Stomach (tissue), 9 donors: ENCODE data around the gene ARHGAP24. TPM values are rescaled to one million over a fixed set of nuclear protein-coding genes. Genes with fewer than 3 reads are reported as not detected.
A peak's percentile ranks its signal among the peaks of the same experiment; 100 is the strongest.

Experiments used
- DNase-seq, 2 donors: peaks; one replicate each; pipeline versions ENCODE4 v3.0.0 to v3.0.0-alpha.2; 2013 to 2019
- H3K27ac ChIP-seq, 5 donors: fragments of 200-600 bp in 4 of 5; sonication (generic) in 4 of 5; one replicate each; pipeline ENCODE4 v1.5.1; 2013 to 2019; ENCODE audit warnings: mild to moderate bottlenecking in 1 of 5, moderate library complexity in 1 of 5
- H3K27me3 ChIP-seq, 3 donors: fragments of 200-600 bp; sonication (generic); one replicate each; pipeline ENCODE4 v1.5.1; 2017 to 2019; ENCODE audit warnings: mixed run types in 1 of 3
- H3K36me3 ChIP-seq, 4 donors: fragments of 200-600 bp; sonication (generic); 1 replicate in 3 of 4; 2 replicates in 1 of 4; pipeline ENCODE4 v1.5.1; 2016 to 2019
- H3K4me1 ChIP-seq, 4 donors: fragments of 200-600 bp; sonication (generic); one replicate each; pipeline ENCODE4 v1.5.1; 2016 to 2019
- H3K4me3 ChIP-seq, 4 donors: fragments of 200-600 bp; sonication (generic) in 3 of 4; one replicate each; pipeline ENCODE4 v1.5.1; 2016 to 2019; ENCODE audit warnings: mild to moderate bottlenecking in 1 of 4
- H3K9me3 ChIP-seq, 4 donors: fragments of 200-600 bp; sonication (generic); one replicate each; pipeline ENCODE4 v1.5.1; 2016 to 2019
- EP300 ChIP-seq: sonication (generic); formaldehyde crosslinking; IDR thresholded peaks from one replicate; pipeline ENCODE4 v1.6.1; 2017; ENCODE audit warnings: antibody characterized with exemption
- POLR2A ChIP-seq, 4 donors: fragments of 450-650 bp; IDR thresholded peaks; one replicate each; pipeline ENCODE4 v1.6.1; 2016; ENCODE audit warnings: antibody characterized with exemption in 4 of 4, control low read depth in 2 of 4, mild to moderate bottlenecking in 1 of 4, moderate library complexity in 1 of 4
- POLR2AphosphoS5 ChIP-seq, 3 donors: sonication (generic); formaldehyde crosslinking; IDR thresholded peaks; one replicate each; pipeline ENCODE4 v1.6.1; 2016; ENCODE audit warnings: antibody characterized with exemption in 3 of 3
- WGBS, 5 donors: extraction: QIAGEN DNeasy Blood & Tissue Kit in 3 of 5; methylation state at CpG; one replicate each; pipeline versions ENCODE4 v1.1.5 to v1.1.7; 2013 to 2018; 5-methylcytosine and 5-hydroxymethylcytosine counted together
- intact Hi-C: fragments of 100-400 bp; cut with DNase I; formaldehyde crosslinking; loops from one replicate; pipeline ENCODE4 v1.15.1; 2023; ENCODE audit warnings: low total_unique reads
- polyA plus RNA-seq, 3 donors: library from polyadenylated mRNA; stranded (reverse); fragments of 200-250 nt; gene quantifications; one replicate each; pipeline ENCODE4 v1.2.3, GENCODE V29; 2013
- total RNA-seq, 5 donors: library from RNA; depleted of rRNA; stranded (reverse); fragments of >200 nt; gene quantifications; one replicate each; pipeline versions ENCODE4 v1.1.0 to v1.2.3, GENCODE V29; 2014 to 2016
- TF ChIP-seq, protein P1 (sequence below), 7 experiments: fragments of 450-650 bp in 4 of 7; fragments of 200-600 bp in 3 of 7; sonication (generic) in 3 of 7; IDR thresholded peaks; one replicate each; pipeline ENCODE4 v1.5.1; 2016 to 2019; ENCODE audit warnings: antibody characterized with exemption in 7 of 7, control low read depth in 2 of 7, mild to moderate bottlenecking in 1 of 7
- donor health status: healthy with polysubstance abuse.
- donor health status: Bipolar disorder and iron deficiency.
- donor health status: healthy.

The ARHGAP24 gene
- total and polyA plus RNA-seq, 8 donors, result 6.4 to 152 (median 33.5) TPM

DNA sequence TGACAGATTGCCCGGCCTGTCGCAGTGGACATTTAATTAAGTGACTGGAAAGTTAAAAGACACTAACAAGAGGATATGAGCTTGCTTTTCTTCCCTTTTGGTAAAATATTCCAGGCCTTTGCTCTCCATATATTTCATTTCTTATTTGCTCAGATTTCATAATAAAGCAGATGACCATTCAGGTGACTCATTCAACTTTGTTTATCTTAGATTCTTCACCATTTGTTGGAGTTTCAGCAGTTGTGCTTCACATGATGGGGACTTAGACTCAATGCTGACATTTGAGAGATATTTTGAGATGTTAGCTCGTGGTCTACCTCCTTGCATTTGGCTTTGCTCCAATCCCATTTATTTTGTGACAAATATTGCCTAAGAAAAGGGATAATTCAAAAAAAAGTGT lies 312.2 kb downstream of the ARHGAP24 start:
- H3K4me1 ChIP-seq, result peaks cover 0 to 46% (median 19%) of the 10 kb centered on the region in 4 donors
- H3K36me3 ChIP-seq, result no peaks in the 10 kb centered on the region
- no peak overlapping the region for H3K4me3 ChIP-seq
- no peak for DNase-seq
- TF ChIP-seq POLR2AphosphoS5 (IDR thresholded peaks at IDR 0.05), result peak in 1 of 3 donors; percentile 48
- TF ChIP-seq POLR2A (IDR thresholded peaks at IDR 0.05), result no peak
- H3K27ac ChIP-seq, result peak overlapping the region in 4 of 5 donors; percentile 2 to 36 (median 20)
- no peaks in the 10 kb centered on the region for H3K9me3 ChIP-seq
- WGBS, 5 donors, result 75 to 87% (median 82%) methylated on average over 3 of the region's 3 CpGs
- intact Hi-C loops, result no loop called here
- no peaks in the 10 kb centered on the region for H3K27me3 ChIP-seq

DNA sequence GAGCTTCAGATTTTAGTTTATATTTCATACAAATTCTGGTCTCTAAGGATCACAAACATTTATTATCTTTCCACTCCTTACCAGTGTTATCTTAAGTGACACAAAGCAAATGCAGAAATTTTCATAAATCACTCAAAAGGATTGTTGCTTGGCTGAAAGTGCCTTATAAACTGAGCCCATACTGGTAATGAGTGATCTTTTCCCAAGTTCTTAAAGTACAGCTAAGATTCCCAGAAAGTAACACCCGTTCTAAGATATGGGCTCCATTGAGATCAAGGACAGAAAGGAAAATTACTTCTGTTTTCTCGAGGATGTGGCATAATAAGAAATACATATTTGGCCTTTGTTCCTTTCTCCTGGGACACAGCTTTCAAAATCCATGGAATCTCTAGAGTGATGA lies 313.7 kb downstream of the ARHGAP24 start:
- Histone ChIP-seq H3K9me3 (no peaks in the 10 kb centered on the region), H3K4me1 (peaks cover 0 to 50% (median 23%) of the 10 kb centered on the region in 4 donors), H3K27me3 (no peaks in the 10 kb centered on the region), H3K36me3 (no peaks in the 10 kb centered on the region), H3K27ac (no peak overlapping the region), H3K4me3 (no peak overlapping the region)
- TF ChIP-seq EP300 (no peak), POLR2AphosphoS5 (IDR thresholded peaks at IDR 0.05) (no peak), POLR2A (IDR thresholded peaks at IDR 0.05) (no peak)
- TF ChIP-seq, protein P1, sequence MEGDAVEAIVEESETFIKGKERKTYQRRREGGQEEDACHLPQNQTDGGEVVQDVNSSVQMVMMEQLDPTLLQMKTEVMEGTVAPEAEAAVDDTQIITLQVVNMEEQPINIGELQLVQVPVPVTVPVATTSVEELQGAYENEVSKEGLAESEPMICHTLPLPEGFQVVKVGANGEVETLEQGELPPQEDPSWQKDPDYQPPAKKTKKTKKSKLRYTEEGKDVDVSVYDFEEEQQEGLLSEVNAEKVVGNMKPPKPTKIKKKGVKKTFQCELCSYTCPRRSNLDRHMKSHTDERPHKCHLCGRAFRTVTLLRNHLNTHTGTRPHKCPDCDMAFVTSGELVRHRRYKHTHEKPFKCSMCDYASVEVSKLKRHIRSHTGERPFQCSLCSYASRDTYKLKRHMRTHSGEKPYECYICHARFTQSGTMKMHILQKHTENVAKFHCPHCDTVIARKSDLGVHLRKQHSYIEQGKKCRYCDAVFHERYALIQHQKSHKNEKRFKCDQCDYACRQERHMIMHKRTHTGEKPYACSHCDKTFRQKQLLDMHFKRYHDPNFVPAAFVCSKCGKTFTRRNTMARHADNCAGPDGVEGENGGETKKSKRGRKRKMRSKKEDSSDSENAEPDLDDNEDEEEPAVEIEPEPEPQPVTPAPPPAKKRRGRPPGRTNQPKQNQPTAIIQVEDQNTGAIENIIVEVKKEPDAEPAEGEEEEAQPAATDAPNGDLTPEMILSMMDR (IDR thresholded peaks at IDR 0.05), result no peak
- intact Hi-C loops, result no loop called here
- 57 to 84% (median 71%) methylated on average over 2 of the region's 2 CpGs for WGBS, 5 donors
- DNase-seq, result no peak

DNA sequence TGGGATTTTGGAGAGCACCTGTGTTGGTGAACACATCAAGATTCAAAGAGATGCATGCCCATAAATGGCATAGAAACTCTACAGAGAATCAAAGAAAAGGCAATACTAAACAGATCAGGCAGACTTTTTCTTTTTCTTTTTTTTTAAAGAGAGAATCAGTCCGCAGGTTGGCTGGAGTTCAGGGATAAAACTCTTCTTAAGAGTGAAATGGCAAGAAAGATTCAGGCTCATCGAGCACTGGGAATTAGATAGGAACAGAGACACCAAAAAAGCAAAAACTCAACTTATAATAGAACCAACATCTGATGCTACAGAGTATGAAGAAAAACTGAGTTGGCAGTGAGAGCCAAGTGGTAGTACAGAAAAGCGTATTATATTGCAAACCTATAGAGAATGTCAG lies 314.3 kb downstream of the ARHGAP24 start:
- DNase-seq, result no peak
- Histone ChIP-seq H3K9me3 (no peaks in the 10 kb centered on the region), H3K4me3 (no peak overlapping the region), H3K27ac (no peak overlapping the region), H3K27me3 (no peaks in the 10 kb centered on the region), H3K4me1 (peaks cover 0 to 46% (median 24%) of the 10 kb centered on the region in 4 donors), H3K36me3 (no peaks in the 10 kb centered on the region)
- TF ChIP-seq POLR2AphosphoS5 (IDR thresholded peaks at IDR 0.05) (no peak), EP300 (no peak), POLR2A (IDR thresholded peaks at IDR 0.05) (no peak)
- TF ChIP-seq, protein P1 (IDR thresholded peaks at IDR 0.05), result no peak
- 79 to 96% (median 93%) methylated on average over 3 of the region's 3 CpGs for WGBS, 5 donors
- intact Hi-C loops, result no loop called here

DNA sequence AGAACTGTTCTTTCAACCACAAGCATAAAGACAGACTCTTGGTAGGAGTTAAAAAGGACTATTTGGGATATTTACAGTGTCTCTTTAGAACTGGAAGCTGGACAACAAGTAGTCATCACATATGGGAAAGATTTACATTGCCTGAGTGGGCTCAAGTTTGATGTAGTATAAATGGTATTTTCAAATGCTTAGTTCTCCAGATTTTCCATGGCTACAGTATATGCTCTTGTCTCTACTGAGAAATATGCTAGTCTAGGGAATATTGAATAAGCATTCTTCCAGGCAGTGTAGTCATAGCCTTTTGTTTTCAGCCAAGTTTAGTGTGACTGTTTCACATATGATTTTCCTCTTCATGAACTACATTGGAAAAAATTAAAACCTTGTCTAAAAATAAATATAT lies 315.6 kb downstream of the ARHGAP24 start:
- intact Hi-C loops, result no loop called here
- Histone ChIP-seq H3K4me1 (peaks cover 0 to 43% (median 20%) of the 10 kb centered on the region in 4 donors), H3K4me3 (no peak overlapping the region), H3K27ac (no peak overlapping the region), H3K36me3 (no peaks in the 10 kb centered on the region), H3K9me3 (no peaks in the 10 kb centered on the region), H3K27me3 (no peaks in the 10 kb centered on the region)
- peak in 1 of 2 donors; percentile 85 for DNase-seq
- no peak for TF ChIP-seq POLR2AphosphoS5 (IDR thresholded peaks at IDR 0.05)
- TF ChIP-seq, protein P1 (IDR thresholded peaks at IDR 0.05), result no peak
- TF ChIP-seq POLR2A (IDR thresholded peaks at IDR 0.05), result no peak
- TF ChIP-seq EP300, result no peak

DNA sequence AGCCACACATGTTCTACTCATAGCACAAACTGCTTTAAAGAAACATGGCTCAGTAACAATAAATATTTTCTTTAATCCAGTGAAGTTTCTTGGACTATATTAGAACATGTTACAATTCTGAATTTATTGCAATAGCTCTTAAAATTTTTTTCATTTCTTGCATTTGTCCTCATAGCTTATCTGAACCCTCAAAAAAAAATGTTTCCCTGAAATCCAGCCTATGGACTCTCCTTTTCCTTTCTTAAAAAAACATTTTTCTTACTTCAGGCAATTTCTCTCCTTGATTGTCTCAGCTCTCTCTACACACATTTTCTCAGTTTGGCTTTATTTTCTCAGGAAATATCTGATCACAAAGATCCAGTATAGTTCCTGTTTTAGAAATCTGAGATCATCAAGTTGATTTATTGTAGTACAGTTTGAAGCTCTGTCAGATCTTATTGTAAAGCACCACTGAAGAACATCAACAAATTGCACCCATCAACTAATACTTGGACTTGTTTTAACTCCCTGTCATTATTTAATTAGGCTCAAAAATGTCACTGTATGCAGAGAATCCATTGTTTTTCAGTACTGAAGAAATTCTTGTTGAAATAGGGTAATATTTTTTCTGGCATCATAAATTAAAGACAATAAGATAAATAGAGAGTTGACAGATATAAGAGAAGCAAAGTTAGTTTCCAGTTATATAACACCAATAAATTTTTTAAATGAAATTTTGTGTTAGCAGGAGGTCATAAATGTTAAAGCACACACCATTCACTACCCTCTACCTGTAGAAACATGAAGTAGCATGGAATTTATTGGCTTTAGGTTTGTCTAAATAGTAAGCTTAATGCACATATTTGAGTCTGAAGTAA lies 317.7 kb downstream of the ARHGAP24 start:
- Histone ChIP-seq H3K27me3 (no peaks in the 10 kb centered on the region), H3K36me3 (no peaks in the 10 kb centered on the region), H3K4me1 (peaks cover 0 to 32% (median 18%) of the 10 kb centered on the region in 4 donors), H3K27ac (peak overlapping the region in 1 of 5 donors; percentile 22), H3K4me3 (no peak overlapping the region), H3K9me3 (no peaks in the 10 kb centered on the region)
- no peak for DNase-seq
- TF ChIP-seq, protein P1 (IDR thresholded peaks at IDR 0.05), result no peak
- no peak for TF ChIP-seq POLR2AphosphoS5 (IDR thresholded peaks at IDR 0.05)
- TF ChIP-seq EP300, result no peak
- TF ChIP-seq POLR2A (IDR thresholded peaks at IDR 0.05), result no peak
- intact Hi-C loops, result no loop called here
